ENCODE data around the gene CACNB2.

DNA sequence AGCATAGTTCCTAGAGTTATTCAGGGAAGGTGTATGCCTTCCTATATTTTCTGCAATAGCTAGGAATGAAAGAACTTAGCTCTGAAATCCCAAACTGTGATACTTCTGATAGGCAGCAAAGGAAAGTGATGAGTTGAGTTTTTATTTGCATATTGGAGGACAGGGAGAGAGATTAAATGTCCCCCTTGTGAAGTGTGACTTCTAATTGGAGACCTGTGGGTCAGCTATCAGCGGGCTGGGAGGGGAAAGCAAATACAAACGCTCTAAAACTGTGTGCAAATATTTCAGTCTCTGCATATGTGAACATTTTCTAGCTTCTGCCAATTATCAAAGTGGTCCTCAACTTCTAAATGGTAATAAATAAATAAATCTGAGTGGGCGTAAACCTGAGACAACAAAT lies 203.3 kb downstream of the CACNB2 start:
- TF ChIP-seq GATA2 (IDR thresholded peaks at IDR 0.05; ENCODE audit: low read depth, low read length) (no peak), GATA3 (IDR thresholded peaks at IDR 0.05; ENCODE audit: low read depth, low read length) (no peak)

Data from SH-SY5Y (cell line).